Activated CD4-positive, alpha-beta T cell treated with anti-CD3 and anti-CD28 coated beads, Interleukin-2, amount 50 U/mL, for 1 hour (primary cell): Measurements from ENCODE around the gene DUS4L.

ENCODE experiments used
- DNase-seq: peaks from one replicate; pipeline ENCODE4 v3.0.0-alpha.2; 2020

DUS4L gene

GRCh38 chr7:107580716-107581383 lies 17.1 kb downstream of the DUS4L start:
- no peak for DNase-seq

GRCh38 chr7:107581387-107582013 lies 17.7 kb downstream of the DUS4L start:
- no peak for DNase-seq

GRCh38 chr7:107582875-107583274 lies 19.1 kb downstream of the DUS4L start:
- DNase-seq: no peak

- no peak for DNase-seq
Measured at GRCh38 chr7:107584716-107585115, 20.9 kb downstream of the DUS4L start.

GRCh38 chr7:107588529-107589130 lies 24.9 kb downstream of the DUS4L start:
- DNase-seq: no peak

- DNase-seq: no peak
Measured at GRCh38 chr7:107591421-107591820, 27.6 kb downstream of the DUS4L start.

- DNase-seq: no peak
Measured at GRCh38 chr7:107592361-107593024, 28.7 kb downstream of the DUS4L start.

GRCh38 chr7:107593025-107593410 lies 29.2 kb downstream of the DUS4L start:
- DNase-seq: no peak

GRCh38 chr7:107594961-107595737 lies 31.4 kb downstream of the DUS4L start:
- DNase-seq: no peak

- no peak for DNase-seq
Measured at GRCh38 chr7:107596881-107597581, 33.3 kb downstream of the DUS4L start.

GRCh38 chr7:107597582-107597916 lies 33.8 kb downstream of the DUS4L start:
- no peak for DNase-seq

GRCh38 chr7:107597953-107598352 lies 34.2 kb downstream of the DUS4L start:
- no peak for DNase-seq

- DNase-seq: no peak
Measured at GRCh38 chr7:107599262-107599661, 35.5 kb downstream of the DUS4L start.

GRCh38 chr7:107600816-107601215 lies 37.0 kb downstream of the DUS4L start:
- no peak for DNase-seq

GRCh38 chr7:107605218-107605815 lies 41.5 kb downstream of the DUS4L start:
- DNase-seq: no peak

- no peak for DNase-seq
Measured at GRCh38 chr7:107606303-107606702, 42.5 kb downstream of the DUS4L start.

GRCh38 chr7:107609811-107610261 lies 46.1 kb downstream of the DUS4L start:
- no peak for DNase-seq

GRCh38 chr7:107610323-107610722 lies 46.6 kb downstream of the DUS4L start:
- no peak for DNase-seq

GRCh38 chr7:107613439-107613838 lies 49.7 kb downstream of the DUS4L start:
- no peak for DNase-seq

GRCh38 chr7:107613948-107614347 lies 50.2 kb downstream of the DUS4L start:
- no peak for DNase-seq

- no peak for DNase-seq
Measured at GRCh38 chr7:107614425-107614824, 50.7 kb downstream of the DUS4L start.
